CD4-positive, CD25-positive, alpha-beta regulatory T cell (primary cell): ENCODE measurements around the gene SLC30A9. TPM values are rescaled to one million over a fixed set of nuclear protein-coding genes. Genes with fewer than 3 reads are reported as not detected.

Source experiments
- ATAC-seq, 2 donors: fragments of 150-1000 bp; cut with Tn5 transposase; one replicate each; pipeline ENCODE4 v1.10.0; 2021; ENCODE audit warnings: low read depth in 2 of 2, moderate number of reproducible peaks in 2 of 2, moderate library complexity in 1 of 2
- DNase-seq, 3 donors: peaks; one replicate each; pipeline versions ENCODE4 v3.0.0 to v3.0.0-alpha.2; 2012 to 2022; ENCODE audit warnings: mixed read lengths in 1 of 3
- H3K27ac ChIP-seq: one replicate; pipeline ENCODE4 v1.7.0; 2013; ENCODE audit warnings: mild to moderate bottlenecking, low read length; ENCODE audit not compliant: insufficient read depth, poor library complexity, severe bottlenecking
- H3K27me3 ChIP-seq: one replicate; pipeline ENCODE4 v1.7.0; 2013; ENCODE audit warnings: low read length; ENCODE audit not compliant: control insufficient read depth, insufficient read depth
- H3K36me3 ChIP-seq: one replicate; pipeline ENCODE4 v1.7.0; 2013; ENCODE audit warnings: mild to moderate bottlenecking, low read length, moderate library complexity; ENCODE audit not compliant: control insufficient read depth, insufficient read depth
- H3K4me1 ChIP-seq: 2 replicates; pipeline ENCODE4 v1.7.0; 2013; ENCODE audit warnings: mild to moderate bottlenecking, low read length; ENCODE audit not compliant: insufficient read depth, control insufficient read depth, poor library complexity, severe bottlenecking
- H3K4me3 ChIP-seq: one replicate; pipeline ENCODE4 v1.7.0; 2013; ENCODE audit warnings: low read depth, mild to moderate bottlenecking, low read length, moderate library complexity
- H3K9me3 ChIP-seq, 2 experiments: 1 replicate in 1 of 2; 2 replicates in 1 of 2; pipeline ENCODE4 v1.7.0; 2013; ENCODE audit warnings: low read length in 2 of 2, mild to moderate bottlenecking in 1 of 2, moderate library complexity in 1 of 2; ENCODE audit not compliant: control insufficient read depth in 2 of 2
- H3K27ac Mint-ChIP-seq, 3 donors: one replicate each; pipeline ENCODE4 v1.8.0; 2020 to 2022; ENCODE audit warnings: mild to moderate bottlenecking in 3 of 3, mixed read lengths in 3 of 3, moderate library complexity in 2 of 3
- H3K27me3 Mint-ChIP-seq: one replicate; pipeline ENCODE4 v1.8.0; 2022; ENCODE audit warnings: mild to moderate bottlenecking, mixed read lengths
- H3K36me3 Mint-ChIP-seq: one replicate; pipeline ENCODE4 v1.8.0; 2020; ENCODE audit warnings: mixed read lengths
- H3K4me1 Mint-ChIP-seq, 4 donors: one replicate each; pipeline ENCODE4 v1.8.0; 2020 to 2022; ENCODE audit warnings: mixed read lengths in 4 of 4, mild to moderate bottlenecking in 1 of 4
- H3K4me3 Mint-ChIP-seq, 4 donors: one replicate each; pipeline ENCODE4 v1.8.0; 2020 to 2022; ENCODE audit warnings: mild to moderate bottlenecking in 4 of 4, mixed read lengths in 4 of 4, moderate library complexity in 3 of 4
- H3K9me3 Mint-ChIP-seq, 7 donors: one replicate each; pipeline ENCODE4 v1.8.0; 2020 to 2022; ENCODE audit warnings: mixed read lengths in 7 of 7, mild to moderate bottlenecking in 3 of 7, moderate library complexity in 2 of 7
- polyA plus RNA-seq, 4 donors: library from polyadenylated mRNA; unstranded; fragments of 300-500 nt; fragmentation: Illumina TruSeq; gene quantifications; one replicate each; pipeline ENCODE4 v1.2.3, GENCODE V29; 2021
- total RNA-seq: library from RNA; stranded (reverse); gene quantifications from one replicate; pipeline ENCODE4 v1.2.3, GENCODE V29; 2022

Gene SLC30A9
- total and polyA plus RNA-seq, 5 donors from 2014 or later: 24.5 to 58.5 (median 44.7) TPM

DNA sequence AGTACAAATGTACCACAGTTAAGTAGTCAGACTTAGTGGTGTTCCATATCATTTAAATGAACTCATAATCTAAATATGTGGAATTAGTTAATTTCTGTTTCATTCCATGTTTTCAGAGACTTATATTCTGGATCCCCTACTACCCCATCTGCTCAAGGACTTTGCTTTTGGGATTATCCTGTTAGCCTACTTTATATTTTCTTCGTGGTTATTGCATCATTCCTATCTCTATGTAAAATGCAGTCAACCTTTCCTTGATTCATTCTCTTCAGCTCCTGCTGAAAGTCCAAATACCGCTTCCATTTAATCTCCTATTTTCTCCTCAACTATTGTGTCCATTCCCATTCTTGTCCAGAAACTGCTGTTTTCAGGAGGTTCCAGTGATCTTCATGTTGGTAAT is 25.1 kb downstream of the SLC30A9 start:
- DNase-seq: no peak
- Histone ChIP-seq H3K27me3 (no peaks in the 10 kb centered on the region), H3K4me3 (no peak overlapping the region), H3K27ac (no peak overlapping the region), H3K4me1 (no peaks in the 10 kb centered on the region), H3K9me3 (no peaks in the 10 kb centered on the region), H3K36me3 (peaks cover 17% of the 10 kb centered on the region)
- Mint-ChIP-seq H3K4me3 (peak overlapping the region in 1 of 4 donors; percentile 18), H3K4me1 (peaks cover 27 to 45% (median 43%) of the 10 kb centered on the region in 4 donors), H3K9me3 (peaks cover 0 to 2% (median 0%) of the 10 kb centered on the region in 7 donors), H3K27ac (no peak overlapping the region), H3K36me3 (peaks cover 32% of the 10 kb centered on the region), H3K27me3 (no peaks in the 10 kb centered on the region)
- ATAC-seq: no peak

DNA sequence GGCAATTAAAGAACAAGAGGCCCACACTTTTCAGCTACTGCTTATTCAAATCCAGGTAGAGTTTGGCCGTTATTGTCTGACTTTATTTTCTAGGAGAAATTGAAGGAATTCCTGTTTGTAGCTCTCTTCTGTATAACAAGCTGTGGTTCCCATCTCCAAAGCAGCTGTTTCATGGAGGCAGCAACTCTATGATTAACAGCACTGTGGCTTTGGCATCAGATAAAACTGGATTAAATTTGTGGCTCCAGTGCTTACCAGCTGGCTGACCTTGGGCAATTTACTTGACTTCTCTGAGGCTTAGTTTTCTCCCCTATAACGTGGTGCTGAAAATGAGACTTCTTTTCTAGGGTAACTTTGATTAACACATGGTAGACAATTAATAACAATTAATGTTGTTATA is 28.1 kb downstream of the SLC30A9 start:
- peaks cover 30% of the 10 kb centered on the region for H3K36me3 ChIP-seq
- ATAC-seq (no peak), DNase-seq (no peak)
- no peak overlapping the region for H3K27ac ChIP-seq
- H3K36me3 Mint-ChIP-seq: peaks cover 35% of the 10 kb centered on the region
- H3K4me1 ChIP-seq: no peaks in the 10 kb centered on the region
- H3K27me3 ChIP-seq: no peaks in the 10 kb centered on the region
- peaks cover 0 to 2% (median 0%) of the 10 kb centered on the region in 7 donors for H3K9me3 Mint-ChIP-seq
- no peaks in the 10 kb centered on the region for H3K9me3 ChIP-seq
- peaks cover 26 to 38% (median 30%) of the 10 kb centered on the region in 4 donors for H3K4me1 Mint-ChIP-seq
- no peak overlapping the region for H3K4me3 Mint-ChIP-seq
- H3K4me3 ChIP-seq: no peak overlapping the region
- no peaks in the 10 kb centered on the region for H3K27me3 Mint-ChIP-seq
- H3K27ac Mint-ChIP-seq: no peak overlapping the region

- ATAC-seq (no peak), DNase-seq (no peak)
- Mint-ChIP-seq H3K27ac (no peak overlapping the region), H3K4me1 (peaks cover 0 to 6% (median 2%) of the 10 kb centered on the region in 4 donors), H3K27me3 (no peaks in the 10 kb centered on the region), H3K4me3 (no peak overlapping the region), H3K9me3 (peaks cover 0 to 8% (median 3%) of the 10 kb centered on the region in 7 donors), H3K36me3 (peaks cover 71% of the 10 kb centered on the region)
- H3K4me1 ChIP-seq: no peaks in the 10 kb centered on the region
- H3K27me3 ChIP-seq: no peaks in the 10 kb centered on the region
- H3K36me3 ChIP-seq: peaks cover 31% of the 10 kb centered on the region
- H3K4me3 ChIP-seq: no peak overlapping the region
- H3K27ac ChIP-seq: no peak overlapping the region
- H3K9me3 ChIP-seq: no peaks in the 10 kb centered on the region
Measured at GRCh38 chr4:42048394-42048793, 58.1 kb downstream of the SLC30A9 start.

GRCh38 chr4:42050516-42051249 is 60.4 kb downstream of the SLC30A9 start:
- no peak overlapping the region for H3K4me3 ChIP-seq
- H3K9me3 ChIP-seq: no peaks in the 10 kb centered on the region
- H3K27me3 ChIP-seq: no peaks in the 10 kb centered on the region
- no peaks in the 10 kb centered on the region for H3K27me3 Mint-ChIP-seq
- no peak for DNase-seq
- H3K4me1 ChIP-seq: no peaks in the 10 kb centered on the region
- peaks cover 0 to 2% (median 0%) of the 10 kb centered on the region in 4 donors for H3K4me1 Mint-ChIP-seq
- peak overlapping the region in 1 of 3 donors; percentile 76 for H3K27ac Mint-ChIP-seq
- H3K4me3 Mint-ChIP-seq: no peak overlapping the region
- peaks cover 64% of the 10 kb centered on the region for H3K36me3 Mint-ChIP-seq
- H3K27ac ChIP-seq: no peak overlapping the region
- peaks cover 37% of the 10 kb centered on the region for H3K36me3 ChIP-seq
- peaks cover 0 to 3% (median 0%) of the 10 kb centered on the region in 7 donors for H3K9me3 Mint-ChIP-seq
- no peak for ATAC-seq

GRCh38 chr4:42066402-42066801 is 76.1 kb downstream of the SLC30A9 start:
- H3K27ac ChIP-seq: no peak overlapping the region
- peaks cover 52% of the 10 kb centered on the region for H3K36me3 ChIP-seq
- Mint-ChIP-seq H3K4me3 (no peak overlapping the region), H3K4me1 (peaks cover 0 to 5% (median 1%) of the 10 kb centered on the region in 4 donors), H3K27me3 (no peaks in the 10 kb centered on the region), H3K9me3 (peaks cover 0 to 2% (median 0%) of the 10 kb centered on the region in 7 donors), H3K27ac (no peak overlapping the region), H3K36me3 (peaks cover 37% of the 10 kb centered on the region)
- DNase-seq (no peak), ATAC-seq (no peak)
- H3K9me3 ChIP-seq: no peaks in the 10 kb centered on the region
- no peaks in the 10 kb centered on the region for H3K27me3 ChIP-seq
- H3K4me3 ChIP-seq: no peak overlapping the region
- no peaks in the 10 kb centered on the region for H3K4me1 ChIP-seq

GRCh38 chr4:42067264-42067663 is 76.9 kb downstream of the SLC30A9 start:
- no peaks in the 10 kb centered on the region for H3K4me1 ChIP-seq
- Mint-ChIP-seq H3K4me3 (no peak overlapping the region), H3K27ac (no peak overlapping the region), H3K27me3 (no peaks in the 10 kb centered on the region), H3K9me3 (peaks cover 0 to 2% (median 0%) of the 10 kb centered on the region in 7 donors), H3K4me1 (peaks cover 0 to 11% (median 1%) of the 10 kb centered on the region in 4 donors), H3K36me3 (peaks cover 45% of the 10 kb centered on the region)
- DNase-seq (no peak), ATAC-seq (no peak)
- no peak overlapping the region for H3K27ac ChIP-seq
- no peaks in the 10 kb centered on the region for H3K27me3 ChIP-seq
- H3K4me3 ChIP-seq: no peak overlapping the region
- peaks cover 57% of the 10 kb centered on the region for H3K36me3 ChIP-seq
- H3K9me3 ChIP-seq: no peaks in the 10 kb centered on the region

DNA sequence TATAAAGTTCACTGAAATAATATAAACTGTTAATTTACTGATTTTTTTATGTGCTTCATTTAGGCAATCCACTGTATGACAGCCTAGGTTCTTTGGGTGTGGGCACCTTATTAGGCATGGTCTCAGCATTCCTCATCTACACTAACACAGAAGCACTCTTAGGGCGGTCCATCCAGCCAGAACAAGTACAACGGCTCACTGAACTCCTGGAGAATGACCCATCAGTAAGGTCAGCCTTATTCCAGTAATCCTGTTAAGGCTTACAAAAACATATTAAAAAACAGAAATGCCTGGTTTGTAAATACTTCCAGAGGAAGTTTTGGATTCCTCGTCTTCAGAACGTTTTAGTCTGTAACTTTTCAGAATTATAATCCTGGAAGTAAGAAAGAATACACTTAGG is 80.1 kb downstream of the SLC30A9 start:
- Histone ChIP-seq H3K27ac (no peak overlapping the region), H3K36me3 (peaks cover 46% of the 10 kb centered on the region), H3K9me3 (no peaks in the 10 kb centered on the region), H3K4me1 (no peaks in the 10 kb centered on the region), H3K4me3 (no peak overlapping the region), H3K27me3 (no peaks in the 10 kb centered on the region)
- no peak for DNase-seq
- Mint-ChIP-seq H3K27ac (no peak overlapping the region), H3K36me3 (peaks cover 36% of the 10 kb centered on the region), H3K9me3 (peaks cover 0 to under 1% (median 0%) of the 10 kb centered on the region in 7 donors), H3K4me3 (no peak overlapping the region), H3K4me1 (peaks cover 0 to 6% (median 3%) of the 10 kb centered on the region in 4 donors), H3K27me3 (no peaks in the 10 kb centered on the region)
- ATAC-seq: no peak

- no peaks in the 10 kb centered on the region for H3K4me1 ChIP-seq
- Mint-ChIP-seq H3K4me3 (no peak overlapping the region), H3K36me3 (peaks cover 32% of the 10 kb centered on the region), H3K27me3 (no peaks in the 10 kb centered on the region), H3K9me3 (no peaks in the 10 kb centered on the region), H3K27ac (peak overlapping the region in 1 of 3 donors; percentile 62), H3K4me1 (peaks cover 0 to 6% (median 2%) of the 10 kb centered on the region in 4 donors)
- no peak overlapping the region for H3K4me3 ChIP-seq
- peaks cover 31% of the 10 kb centered on the region for H3K36me3 ChIP-seq
- H3K27ac ChIP-seq: no peak overlapping the region
- DNase-seq: no peak
- no peaks in the 10 kb centered on the region for H3K9me3 ChIP-seq
- ATAC-seq: no peak
- H3K27me3 ChIP-seq: no peaks in the 10 kb centered on the region
Measured at GRCh38 chr4:42074294-42074693, 84.0 kb downstream of the SLC30A9 start.
